HG03520 (cell line): ENCODE data around the gene NAT14.
A peak's percentile ranks its signal among the peaks of the same experiment; 100 is the strongest.

Source experiments
- ATAC-seq: cut with Tn5 transposase; IDR thresholded peaks from one replicate; pipeline ENCODE4 v1.9.1; 2021; ENCODE audit warnings: mild to moderate bottlenecking, moderate library complexity; ENCODE audit not compliant: unreplicated experiment

The NAT14 gene

GRCh38 chr19:55467236-55468053, 17.5 kb upstream of the NAT14 start:
- ATAC-seq = peak; percentile 58

- ATAC-seq = no peak
Measured at GRCh38 chr19:55468054-55468393, 17.0 kb upstream of the NAT14 start.

- ATAC-seq = no peak
Measured at GRCh38 chr19:55471266-55471665, 13.7 kb upstream of the NAT14 start.

DNA sequence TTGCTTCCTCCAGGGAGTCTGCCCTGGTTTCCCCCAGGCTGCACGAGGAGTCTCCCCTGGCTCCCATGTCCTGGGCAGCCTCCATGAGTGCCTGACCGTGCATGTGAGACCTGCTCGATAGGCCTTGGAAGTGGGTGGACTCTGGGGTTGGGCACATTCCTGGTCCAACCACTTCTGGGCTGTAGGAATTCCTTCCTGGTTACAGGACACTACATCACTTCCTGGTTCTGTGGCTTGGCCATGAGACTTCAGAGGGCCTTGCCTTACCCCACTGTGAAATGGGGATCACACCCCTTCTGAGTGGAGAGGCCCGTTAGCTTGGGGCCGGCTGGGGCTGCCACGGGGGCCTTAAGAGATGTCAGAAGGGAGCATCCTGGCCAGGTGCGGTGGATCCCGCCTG, 12.5 kb upstream of the NAT14 start:
- ATAC-seq = no peak

DNA sequence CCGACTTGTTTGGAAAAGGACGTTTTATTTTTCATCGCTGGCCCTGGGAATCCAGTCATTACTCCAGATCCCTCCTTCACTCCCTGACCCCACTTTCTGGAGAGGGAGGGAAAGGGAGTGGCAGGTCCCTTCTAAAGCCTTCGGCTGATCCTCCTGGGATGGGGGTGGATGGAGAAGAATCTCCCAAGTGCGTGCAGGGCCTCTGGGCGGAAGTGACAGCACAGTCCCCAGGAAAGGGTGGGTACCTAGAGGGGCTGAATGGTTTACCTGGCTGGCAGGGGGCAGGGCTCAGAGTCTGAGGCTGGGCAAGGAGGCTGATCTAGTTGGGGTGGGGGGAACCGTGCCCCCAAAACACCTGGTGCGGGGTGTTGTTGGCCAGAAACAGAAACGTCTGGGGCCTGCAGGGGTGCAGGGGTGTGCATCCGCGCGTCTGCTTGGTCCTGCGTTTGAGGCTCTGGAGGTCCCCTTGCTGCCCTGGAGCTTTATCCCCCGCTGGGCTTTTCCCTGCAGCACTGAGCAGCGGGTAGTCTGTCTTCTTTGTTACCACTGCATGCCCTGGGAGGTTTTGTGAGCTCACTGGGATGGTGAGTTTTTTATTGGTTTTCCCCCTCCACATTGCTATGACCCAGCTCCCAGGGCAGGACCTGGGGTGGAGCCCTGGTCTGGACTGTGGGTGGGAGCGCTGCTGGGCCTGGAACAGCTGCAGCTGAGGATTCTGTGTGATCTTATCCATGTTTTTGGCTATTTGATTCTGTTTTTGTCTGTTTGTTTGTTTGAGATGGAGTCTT, 11.6 kb upstream of the NAT14 start:
- no peak for ATAC-seq

GRCh38 chr19:55474269-55475265, 10.4 kb upstream of the NAT14 start:
- ATAC-seq = no peak

DNA sequence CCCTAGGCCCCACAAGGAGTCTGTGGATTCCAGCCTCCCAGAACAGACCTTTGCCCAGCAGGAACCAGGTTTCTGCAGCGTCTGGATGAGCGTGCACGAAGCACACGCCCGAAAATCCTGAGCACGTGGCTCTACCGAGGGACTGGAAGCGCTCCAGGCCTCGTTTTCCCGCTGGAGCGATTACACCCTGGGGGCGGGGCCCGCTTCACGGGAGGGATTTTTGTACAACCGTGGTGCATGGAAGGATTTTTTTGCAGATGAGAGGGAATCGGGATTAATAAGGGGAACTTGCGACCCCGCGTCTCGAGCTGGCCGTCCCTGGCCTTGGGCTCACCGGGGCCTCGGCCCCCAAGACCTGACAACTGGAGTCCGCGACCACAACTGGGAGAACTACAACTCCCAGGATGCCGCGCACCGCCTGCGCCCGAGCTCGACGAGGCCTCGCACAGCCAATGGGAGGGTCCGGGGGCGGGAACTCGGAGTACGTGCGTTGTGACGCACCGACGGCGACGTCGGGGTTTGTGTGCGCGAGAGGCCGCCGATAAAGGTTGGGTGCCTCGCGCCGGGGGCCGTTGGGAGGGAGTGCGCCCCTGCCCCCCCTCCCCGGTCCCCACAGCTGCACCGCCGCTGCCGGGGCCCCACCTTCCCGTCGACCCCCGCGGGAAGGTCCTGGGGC, 8.8 kb upstream of the NAT14 start, which contains the start of gene ZNF628:
Gene ZNF628 (plus strand): TSS at position 518 of the 676 bp plus-strand sequence. CDS start 3,294 bp downstream, outside the sequence.
- peak; percentile 84 for ATAC-seq

DNA sequence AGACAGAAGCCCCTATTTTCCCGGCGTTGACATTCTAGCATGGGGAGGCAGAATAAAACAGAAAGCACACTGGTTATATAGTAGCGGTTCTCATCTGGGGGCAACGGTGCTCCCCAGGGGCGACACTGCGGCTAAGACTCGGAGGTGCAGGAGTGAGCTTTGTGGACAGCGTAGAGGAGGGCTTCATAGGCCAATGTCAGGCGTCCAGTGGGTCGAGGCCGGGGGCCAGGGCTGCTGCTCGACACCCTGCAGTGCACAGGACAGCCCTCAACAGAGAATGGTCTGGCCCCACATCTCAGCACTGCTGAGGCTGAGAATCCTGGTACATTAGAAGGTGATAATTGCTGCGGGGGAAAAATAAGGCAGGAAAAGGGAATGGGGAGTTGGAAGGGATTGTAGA, 7.1 kb upstream of the NAT14 start:
- ATAC-seq = no peak

- ATAC-seq = no peak
Measured at GRCh38 chr19:55478364-55478763, 6.6 kb upstream of the NAT14 start.

GRCh38 chr19:55479045-55479444, 5.9 kb upstream of the NAT14 start:
- ATAC-seq = no peak

- ATAC-seq = no peak
Measured at GRCh38 chr19:55479451-55480230, 5.3 kb upstream of the NAT14 start.

GRCh38 chr19:55481148-55481793, 3.7 kb upstream of the NAT14 start:
- ATAC-seq = no peak

DNA sequence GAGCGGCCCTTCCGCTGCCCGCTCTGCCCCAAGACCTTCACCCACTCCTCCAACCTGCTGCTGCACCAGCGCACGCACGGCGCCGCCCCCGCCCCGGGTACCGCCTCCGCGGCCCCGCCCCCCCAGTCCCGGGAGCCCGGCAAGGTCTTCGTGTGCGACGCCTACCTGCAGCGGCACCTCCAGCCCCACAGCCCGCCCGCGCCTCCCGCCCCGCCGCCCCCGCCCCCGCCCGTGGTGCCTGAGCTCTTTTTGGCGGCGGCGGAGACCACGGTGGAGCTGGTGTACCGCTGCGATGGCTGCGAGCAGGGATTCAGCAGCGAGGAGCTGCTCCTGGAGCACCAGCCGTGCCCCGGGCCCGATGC, 3.2 kb upstream of the NAT14 start:
- ATAC-seq = no peak

- no peak for ATAC-seq
Measured at GRCh38 chr19:55482156-55482961, 2.6 kb upstream of the NAT14 start.

DNA sequence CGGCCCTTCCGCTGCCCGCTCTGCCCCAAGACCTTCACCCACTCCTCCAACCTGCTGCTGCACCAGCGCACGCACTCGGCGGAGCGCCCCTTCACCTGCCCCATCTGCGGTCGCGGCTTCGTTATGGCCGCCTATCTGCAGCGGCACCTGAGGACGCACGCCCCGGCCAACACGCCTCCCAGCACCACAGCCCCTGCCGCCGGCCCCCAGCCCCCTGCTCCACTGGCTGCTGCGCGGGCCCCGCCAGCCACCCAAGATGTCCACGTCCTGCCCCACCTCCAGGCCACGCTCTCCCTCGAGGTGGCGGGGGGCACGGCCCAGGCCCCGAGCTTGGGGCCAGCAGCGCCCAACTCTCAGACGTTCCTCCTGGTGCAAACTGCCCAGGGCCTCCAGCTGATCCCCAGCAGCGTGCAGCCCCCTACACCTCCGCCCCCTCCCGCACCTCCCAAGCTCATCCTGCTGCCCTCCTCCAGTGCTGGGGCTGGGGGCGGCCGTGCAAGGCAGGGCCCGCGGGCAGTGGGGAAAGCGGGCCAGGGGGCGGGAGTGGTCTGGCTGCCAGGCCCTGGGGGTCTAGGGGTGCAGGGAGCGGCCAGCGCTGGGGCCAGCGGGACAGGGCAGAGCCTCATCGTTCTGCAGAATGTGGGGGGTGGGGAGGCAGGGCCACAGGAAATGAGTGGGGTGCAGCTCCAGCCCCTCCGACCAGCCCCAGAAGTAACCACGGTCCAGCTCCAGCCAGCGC, 1.9 kb upstream of the NAT14 start:
- ATAC-seq = no peak

DNA sequence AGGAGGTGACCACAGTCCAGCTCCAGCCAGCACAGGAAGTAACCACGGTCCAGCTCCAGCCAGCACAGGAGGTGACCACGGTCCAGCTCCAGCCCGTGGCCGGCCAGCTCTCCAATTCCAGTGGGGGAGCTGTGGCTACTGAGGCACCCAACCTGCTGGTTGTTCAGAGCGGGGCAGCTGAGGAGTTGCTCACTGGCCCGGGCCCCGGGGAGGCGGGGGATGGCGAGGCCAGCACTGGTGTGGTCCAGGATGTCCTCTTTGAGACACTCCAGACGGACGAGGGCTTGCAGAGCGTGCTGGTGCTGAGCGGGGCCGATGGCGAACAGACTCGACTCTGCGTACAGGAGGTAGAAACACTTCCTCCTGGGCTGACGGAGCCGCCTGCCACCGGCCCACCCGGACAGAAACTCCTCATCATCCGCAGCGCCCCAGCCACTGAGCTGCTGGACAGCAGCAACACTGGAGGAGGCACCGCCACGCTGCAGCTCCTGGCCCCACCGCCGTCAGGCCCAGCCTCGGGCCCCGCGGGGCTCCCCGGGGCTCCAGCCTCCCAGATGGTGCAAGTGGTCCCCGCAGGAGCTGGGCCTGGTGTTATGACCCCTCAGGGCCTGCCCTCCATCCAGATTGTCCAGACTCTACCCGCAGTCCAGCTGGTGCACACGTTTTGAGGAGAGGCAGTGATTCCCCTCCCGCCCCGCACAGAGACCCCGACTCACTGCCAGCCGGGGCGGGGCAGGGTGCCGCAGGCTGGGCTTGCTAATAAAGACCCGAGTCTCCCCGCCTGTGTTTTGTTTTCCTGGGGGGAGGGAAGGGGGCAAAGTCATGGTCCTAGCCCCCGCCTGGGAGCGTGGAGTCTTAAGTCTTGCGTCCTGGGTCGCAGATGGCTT, 1.0 kb upstream of the NAT14 start:
- ATAC-seq = no peak
